G401 (cell line): ENCODE data around the gene CCDC88C. TPM values are rescaled to one million over a fixed set of nuclear protein-coding genes. Genes with fewer than 3 reads are reported as not detected.

Experiments used
- DNase-seq: peaks from one replicate; pipeline ENCODE4 v3.0.0-alpha.2; 2015; ENCODE audit warnings: low spot score
- in situ Hi-C: cut with HindIII; loops from 2 replicates; pipeline ENCODE4 v1.10.0; 2016; ENCODE audit warnings: low sequenced_read_pairs, mixed read lengths
- total RNA-seq: library from RNA; depleted of rRNA; stranded (reverse); fragments of >200 nt; shearing (Covaris generic); gene quantifications from 2 replicates; pipeline ENCODE4 v1.2.3, GENCODE V29; 2014

CCDC88C gene
- total RNA-seq, 1 experiment from 2014 or later: 16.9 TPM

DNA sequence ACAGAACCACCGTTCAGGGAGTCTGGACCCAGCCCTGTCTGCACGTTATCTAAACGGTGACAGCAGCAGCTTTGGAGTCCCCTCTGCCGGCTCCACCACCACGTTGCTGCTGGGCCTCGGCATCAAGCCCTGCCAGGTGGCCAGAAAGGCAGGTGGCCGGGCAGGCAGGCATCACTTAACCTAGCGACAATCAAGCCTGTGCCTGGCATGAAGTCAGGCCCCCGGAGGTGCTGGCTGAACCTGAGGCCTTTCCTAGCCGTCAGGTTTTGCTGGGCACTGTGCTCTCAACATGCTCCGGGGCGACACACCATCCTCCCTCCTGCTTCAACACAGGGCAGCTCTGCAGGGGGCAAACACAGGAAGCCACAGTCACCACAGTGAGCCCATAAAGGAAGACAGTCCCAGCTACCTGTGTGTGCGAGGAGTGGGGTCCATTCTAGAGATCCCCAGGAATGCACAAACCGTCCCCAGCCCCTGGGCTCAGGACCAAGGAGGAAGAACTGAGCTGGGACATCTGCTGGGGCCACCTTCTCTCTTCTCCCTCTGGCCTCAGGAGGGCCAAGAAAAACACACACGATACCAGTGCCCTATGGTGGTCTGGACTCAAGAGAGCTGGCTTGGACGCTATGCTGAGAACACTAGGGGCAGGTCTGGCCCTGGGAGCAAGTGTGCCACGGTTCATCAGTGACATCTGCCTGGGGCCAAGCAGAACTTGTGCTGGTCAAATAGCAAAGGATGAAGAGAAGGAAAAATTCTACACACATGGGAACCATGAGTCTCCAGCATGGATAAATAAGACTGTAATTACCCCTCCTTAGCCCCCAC lies 44.7 kb downstream of the CCDC88C start:
- in situ Hi-C loops: no loop called here
- DNase-seq: peak; percentile 97

DNA sequence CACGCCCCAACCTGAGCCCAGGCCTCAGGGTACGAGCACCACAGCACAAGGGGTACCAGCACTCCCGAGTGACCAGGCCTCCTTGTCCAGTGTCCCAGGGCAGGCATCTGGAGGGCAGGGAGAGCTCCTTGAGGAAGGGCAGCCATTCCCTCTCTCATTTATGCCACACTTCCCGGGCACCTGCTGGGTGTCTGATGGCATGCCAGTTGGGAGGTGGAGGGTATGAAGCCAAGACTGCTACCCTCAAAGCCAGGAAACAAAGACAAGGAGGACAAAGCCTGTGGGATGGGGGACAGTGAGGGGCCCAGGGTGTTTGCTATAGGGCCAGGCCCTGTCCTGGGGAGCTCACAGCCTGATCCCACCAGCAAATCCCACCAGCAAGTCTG lies 45.6 kb downstream of the CCDC88C start:
- in situ Hi-C loops: no loop called here

GRCh38 chr14:91371011-91371989 lies 46.3 kb downstream of the CCDC88C start:
- in situ Hi-C loops: no loop called here
- DNase-seq: no peak

More for the DNA sequence above, 45.6 kb downstream of the CCDC88C start:
- DNase-seq: peak; percentile 77

GRCh38 chr14:91369628-91370445 lies 47.8 kb downstream of the CCDC88C start:
- in situ Hi-C loops: no loop called here

GRCh38 chr14:91368776-91369416 lies 48.7 kb downstream of the CCDC88C start:
- DNase-seq: no peak
- in situ Hi-C loops: no loop called here

More at GRCh38 chr14:91369628-91370445, 47.8 kb downstream of the CCDC88C start:
- DNase-seq: no peak

GRCh38 chr14:91367173-91368171 lies 50.1 kb downstream of the CCDC88C start:
- no peak for DNase-seq
- in situ Hi-C loops: no loop called here

DNA sequence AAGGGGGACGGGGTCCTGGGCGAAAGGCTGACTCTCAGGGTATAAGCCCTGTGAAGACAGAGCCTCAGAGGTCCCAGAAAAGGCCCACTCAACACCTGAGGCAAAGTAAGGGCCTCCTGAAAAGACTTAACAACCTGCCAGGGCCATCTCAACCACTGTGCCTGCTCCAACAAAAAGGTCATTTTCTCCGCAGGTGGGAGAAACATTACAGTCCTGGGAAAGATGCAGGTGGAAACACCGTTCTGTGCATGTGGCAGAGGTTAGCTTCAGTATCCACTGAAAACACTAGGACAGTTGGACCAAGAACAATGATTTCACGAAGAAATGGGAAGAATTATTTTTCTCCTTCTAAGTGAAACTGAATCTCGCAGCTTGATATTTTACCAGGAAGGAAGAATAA lies 50.9 kb downstream of the CCDC88C start:
- DNase-seq: no peak
- in situ Hi-C loops: no loop called here

DNA sequence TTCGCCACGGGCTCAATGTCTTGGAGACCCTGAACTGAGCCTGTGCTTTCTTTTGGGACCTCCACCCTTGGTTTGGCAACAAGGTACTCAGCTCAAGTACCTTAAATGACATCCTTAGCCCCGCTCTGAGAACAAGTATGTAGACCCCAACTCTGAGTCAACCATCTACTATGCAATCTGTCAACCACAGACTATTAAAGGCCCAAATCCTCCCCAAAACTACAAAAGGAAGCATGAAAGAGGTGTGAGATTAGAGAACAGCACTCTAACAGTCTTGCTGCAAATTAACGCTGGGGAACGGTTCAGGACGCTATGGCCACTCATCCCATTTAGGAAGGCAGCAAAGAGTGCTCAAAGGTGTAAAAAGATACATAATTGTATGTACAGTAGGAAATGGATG lies 52.1 kb downstream of the CCDC88C start:
- in situ Hi-C loops: no loop called here
- no peak for DNase-seq

DNA sequence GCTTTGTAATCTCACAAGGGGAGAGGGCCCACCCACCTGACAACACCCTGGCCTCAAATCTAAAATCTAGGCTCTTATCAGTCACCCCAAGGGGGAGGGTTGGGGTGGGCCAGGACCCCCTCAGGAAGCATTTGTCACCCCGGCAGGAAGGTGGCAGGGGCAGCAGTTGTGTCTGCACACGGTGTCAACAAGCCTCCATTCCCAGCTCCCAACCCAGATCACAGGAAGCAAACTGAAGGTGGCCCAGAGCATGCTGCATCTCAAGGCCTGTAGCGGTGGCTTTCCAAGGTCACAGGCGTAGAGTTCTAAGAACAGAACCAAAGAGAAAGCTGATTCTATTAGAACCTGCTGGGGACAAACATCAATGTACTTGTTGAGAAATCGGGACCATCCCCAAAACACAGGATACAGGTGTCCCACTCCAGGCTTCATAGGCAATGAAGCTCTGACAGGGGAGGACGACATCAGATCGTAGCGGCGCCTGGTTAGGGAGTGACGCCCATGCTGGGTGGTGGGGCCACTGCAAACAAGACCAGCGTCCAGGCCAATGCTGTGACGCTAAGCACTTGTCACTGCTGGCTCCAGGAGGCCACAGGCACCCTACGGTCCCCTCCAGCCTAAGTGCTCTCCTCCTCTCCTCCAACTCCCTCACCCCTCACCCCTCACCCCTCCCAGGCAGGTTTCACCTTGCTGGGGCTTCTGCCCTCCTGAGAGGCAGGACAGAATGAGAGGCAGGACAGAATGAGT lies 52.9 kb downstream of the CCDC88C start:
- in situ Hi-C loops: no loop called here
- no peak for DNase-seq

DNA sequence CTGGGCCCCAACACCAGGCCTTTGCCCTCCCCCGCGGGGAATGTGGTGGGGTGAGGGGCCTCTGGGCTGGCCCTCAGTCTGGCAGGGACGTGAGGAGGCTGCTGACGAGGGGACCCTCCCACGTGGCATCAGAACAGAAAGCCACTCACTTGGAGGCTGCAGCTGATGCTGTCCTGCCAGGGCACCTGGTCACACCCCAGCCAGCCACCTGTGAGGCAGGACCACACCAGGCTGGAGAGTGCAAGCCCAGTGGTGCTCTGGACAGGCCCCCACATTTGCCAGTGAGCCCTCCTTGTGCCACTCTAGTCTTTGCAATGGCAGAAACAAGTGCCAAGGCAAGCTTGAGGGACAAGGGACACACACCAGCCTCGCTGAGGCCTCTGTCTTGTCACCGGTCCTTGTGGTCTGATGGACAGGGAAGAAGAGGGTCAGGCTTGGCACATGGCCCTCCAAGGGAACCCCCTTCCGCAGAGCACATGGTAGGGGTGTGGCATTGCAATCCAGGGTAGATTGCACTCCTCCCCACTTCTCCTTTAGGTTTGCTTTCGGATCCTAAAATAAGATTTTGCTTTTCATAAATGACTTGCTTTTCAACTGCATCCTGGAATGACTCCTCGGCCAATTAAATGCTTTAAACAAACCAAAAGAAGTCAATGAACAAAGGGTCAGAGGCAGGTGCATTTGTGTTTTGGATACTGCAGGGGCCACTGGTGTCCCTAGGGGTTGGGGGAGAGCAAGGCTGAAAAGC lies 53.7 kb downstream of the CCDC88C start:
- no peak for DNase-seq
- in situ Hi-C loops: no loop called here

DNA sequence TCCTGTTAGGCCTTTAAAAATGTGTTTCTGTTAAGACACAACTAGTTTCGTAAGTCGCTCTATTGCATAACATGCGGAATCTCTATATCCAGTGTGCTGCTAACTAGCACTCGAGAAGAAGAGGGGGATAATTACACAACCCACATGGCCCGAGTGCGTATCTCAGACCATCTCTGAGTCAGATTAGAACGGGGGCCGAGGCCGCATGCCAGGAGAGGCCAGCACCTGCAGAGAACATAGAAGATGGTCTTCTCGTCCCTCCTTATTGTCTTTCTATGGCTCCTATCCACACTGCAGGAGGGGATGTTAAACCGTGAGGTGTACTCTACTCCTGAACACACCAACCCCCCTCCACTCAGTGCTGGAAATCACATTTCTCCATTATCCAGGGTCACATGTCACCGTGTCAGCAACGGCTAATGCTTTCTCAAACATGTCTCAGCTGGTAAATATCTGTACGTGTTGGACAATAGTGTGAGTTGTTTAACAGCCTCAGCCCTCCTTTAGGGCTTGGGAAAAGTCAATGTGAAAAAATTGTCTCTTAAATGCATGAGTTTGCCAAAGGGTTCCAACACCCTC lies 56.3 kb downstream of the CCDC88C start:
- no peak for DNase-seq
- in situ Hi-C loops: no loop called here

GRCh38 chr14:91360490-91361232 lies 57.0 kb downstream of the CCDC88C start:
- in situ Hi-C loops: no loop called here
- DNase-seq: no peak

DNA sequence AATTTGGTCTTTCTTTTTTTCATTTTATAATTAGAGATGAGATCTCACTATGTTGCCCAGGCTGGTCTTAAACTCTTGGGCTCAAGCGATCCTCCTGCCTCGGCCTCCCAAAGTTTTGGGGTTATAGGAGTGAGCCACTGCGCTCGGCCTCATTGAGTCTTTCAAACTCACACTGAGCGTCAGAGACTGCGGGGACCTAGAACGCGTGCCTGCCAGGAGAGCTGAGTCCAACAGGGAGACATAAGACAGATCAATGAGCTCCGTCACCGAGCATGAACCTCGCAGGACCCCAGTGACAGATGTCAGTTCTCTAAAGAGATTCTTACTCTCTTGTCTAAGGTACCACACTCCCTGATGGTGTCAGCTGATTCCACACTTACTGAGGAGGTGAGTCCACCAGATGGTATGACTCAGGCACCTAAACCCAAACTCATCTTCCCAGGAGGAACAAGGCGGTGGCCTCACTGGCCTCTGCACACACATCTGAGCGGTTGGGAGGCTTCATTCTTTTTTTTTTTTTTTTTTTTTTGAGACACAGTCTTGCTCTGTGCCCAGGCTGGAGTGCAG lies 58.9 kb downstream of the CCDC88C start:
- DNase-seq: no peak
- in situ Hi-C loops: no loop called here

GRCh38 chr14:91358025-91358319 lies 59.6 kb downstream of the CCDC88C start:
- no peak for DNase-seq
- in situ Hi-C loops: no loop called here

GRCh38 chr14:91357272-91358024 lies 60.2 kb downstream of the CCDC88C start:
- no peak for DNase-seq
- in situ Hi-C loops: no loop called here
